Measurements from ENCODE around the gene BHLHA15.
"Not testable (repeated sequence)": the region's sequence is repeated elsewhere in the genome, so short reads cannot be mapped to it uniquely, and the experiment has no call there.

The BHLHA15 gene

GRCh38 chr7:98211676-98212531 lies 665 bp downstream of the BHLHA15 start:
- FAIRE-seq: no peak

- FAIRE-seq: no peak
Observed at GRCh38 chr7:98212532-98213041, 1.3 kb downstream of the BHLHA15 start.

DNA sequence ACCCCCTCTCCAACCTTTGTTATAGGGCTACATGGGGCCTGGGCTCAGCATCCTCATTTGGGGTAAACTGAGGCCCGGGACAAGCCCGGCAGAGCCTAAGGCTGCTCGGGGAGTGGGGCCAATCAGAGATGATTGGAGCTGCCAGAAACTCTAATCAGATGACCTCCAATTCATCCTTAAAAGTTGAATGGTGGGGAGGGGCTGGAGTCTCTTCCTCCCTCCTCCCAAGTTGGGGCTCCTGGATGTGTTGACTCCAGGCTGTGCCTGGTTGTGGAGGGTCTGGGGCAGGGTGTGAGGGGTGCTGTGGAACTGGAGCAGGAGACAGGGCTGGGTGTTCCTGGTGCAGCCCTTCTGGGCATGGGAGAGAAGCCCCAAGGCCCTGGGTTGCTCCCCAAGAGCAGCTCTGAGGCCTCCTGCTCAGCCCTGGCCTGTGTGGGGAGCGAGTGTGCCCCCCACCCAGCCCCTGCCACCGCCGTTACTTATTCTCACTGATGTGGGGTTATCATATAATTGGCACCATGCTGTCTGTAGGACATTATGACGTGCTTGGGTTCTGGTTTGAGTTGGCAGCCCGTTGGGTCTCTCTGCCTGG lies 2.2 kb downstream of the BHLHA15 start:
- FAIRE-seq: no peak

GRCh38 chr7:98213888-98214810 lies 2.9 kb downstream of the BHLHA15 start:
- FAIRE-seq: no peak

DNA sequence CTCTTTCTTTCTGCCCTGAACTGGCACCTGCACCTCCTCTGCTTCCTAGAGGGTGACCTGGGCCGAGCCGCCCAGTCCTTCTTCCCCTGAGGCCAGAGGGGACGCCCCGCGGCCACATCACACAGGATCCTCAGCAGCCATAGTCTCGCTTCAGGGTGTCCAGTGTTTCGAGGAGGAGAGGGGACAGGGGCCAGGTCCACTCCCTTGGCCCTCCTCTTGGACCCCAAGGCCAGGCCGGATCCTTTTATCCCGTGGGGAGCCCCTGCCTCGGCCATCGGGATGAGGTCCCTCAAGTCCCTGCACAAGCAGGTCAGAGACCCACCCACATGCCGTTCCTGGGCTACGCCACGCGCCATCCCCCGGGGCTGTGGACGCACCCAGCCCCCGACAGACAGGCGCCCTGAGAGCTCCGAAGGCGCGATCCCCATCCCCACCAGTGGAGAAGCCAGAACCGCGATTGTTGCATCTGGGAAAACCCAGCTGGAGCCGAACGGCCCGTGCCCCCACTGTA lies 3.6 kb downstream of the BHLHA15 start:
- FAIRE-seq: no peak

DNA sequence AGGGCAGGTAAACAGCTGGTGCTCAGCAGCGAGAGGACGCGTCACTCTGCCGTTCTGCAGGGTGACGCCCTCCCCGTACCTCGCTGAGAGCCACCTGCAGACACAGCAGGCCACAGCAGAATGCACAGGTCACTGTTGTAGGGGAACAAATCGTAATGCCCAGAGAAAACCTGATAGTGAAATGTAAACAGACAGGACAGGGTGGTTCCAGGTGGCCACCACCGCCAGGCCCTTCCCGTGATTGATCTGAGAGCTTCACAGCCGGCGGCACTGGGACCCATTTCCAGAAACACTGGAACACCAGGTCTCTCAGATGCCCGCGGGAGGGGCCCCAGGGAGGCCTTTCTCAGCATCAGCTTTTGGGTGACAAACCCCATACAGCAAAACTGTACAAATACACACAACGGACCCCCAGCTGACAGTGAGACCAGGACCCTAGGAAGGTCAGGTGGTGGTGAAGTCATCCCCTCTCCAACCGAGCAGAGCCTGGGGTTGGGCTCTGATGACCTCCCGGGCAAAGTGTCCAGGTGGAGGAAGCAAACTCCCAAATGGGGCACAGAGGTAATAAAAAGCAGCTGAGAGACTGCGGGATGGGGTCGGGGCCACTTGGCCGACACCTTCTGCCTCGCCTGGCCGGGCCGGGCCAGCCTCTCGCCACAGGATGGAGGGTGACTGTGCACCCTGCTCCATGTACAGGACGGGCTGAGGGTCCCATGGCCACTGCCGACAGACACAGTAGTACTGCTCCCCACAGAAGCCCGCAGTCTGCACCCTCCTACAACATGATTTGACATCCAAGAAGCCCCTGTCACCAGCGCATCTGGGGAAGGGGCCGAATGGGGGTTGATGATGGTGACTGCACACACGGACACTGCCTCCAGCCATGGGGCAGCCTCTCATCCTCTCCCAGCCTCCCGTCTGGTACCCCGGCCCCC lies 4.6 kb downstream of the BHLHA15 start:
- no peak for FAIRE-seq

GRCh38 chr7:98216941-98217622 lies 5.8 kb downstream of the BHLHA15 start:
- FAIRE-seq: no peak

DNA sequence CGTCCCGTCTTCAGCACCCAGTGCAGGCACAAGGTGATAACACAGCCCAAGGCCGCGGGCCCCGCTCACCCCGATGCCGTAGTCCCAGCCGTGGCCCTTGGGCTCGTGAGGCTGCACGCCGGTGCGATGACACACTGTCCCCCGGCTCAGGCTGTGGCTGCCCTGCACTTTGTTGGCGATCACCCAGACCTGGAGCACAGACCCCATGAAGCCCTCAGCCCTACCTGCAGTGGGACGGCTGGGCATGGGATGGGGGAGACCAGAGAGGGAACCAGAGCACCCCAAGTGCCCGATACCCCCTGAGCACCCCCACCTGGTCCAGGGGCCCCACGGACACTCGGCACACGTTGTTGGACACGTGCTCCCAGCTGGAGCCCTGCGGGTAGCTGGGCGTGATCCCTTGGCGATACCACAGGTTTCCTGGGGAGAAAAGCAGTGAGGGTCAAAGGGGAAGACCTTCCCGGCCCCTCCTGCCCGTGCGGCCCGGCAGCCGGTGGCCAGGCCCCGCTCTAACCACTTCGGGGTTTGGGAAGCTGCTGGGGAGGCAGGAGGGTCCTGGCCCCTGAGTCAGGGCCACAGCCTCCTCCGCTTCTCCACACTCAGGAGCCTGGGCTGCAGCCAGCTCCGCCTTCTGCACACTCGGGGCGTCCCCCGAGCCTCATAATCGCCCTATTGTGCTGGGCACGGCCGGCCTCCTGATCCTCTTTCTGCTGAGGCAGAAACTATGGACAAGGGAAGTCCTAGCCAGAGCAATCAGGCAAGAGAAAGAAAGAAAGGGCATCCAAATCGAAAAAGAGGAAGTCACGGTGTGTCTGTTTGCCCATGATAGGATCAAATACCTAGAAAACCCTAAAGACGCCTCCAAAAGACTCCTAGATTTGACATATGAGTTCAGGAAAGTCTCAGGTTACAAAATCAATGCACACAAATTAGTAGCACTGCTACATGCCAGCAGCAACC lies 6.7 kb downstream of the BHLHA15 start:
- no peak for FAIRE-seq

GRCh38 chr7:98219382-98219781 lies 8.1 kb downstream of the BHLHA15 start:
- not testable (repeated sequence) for FAIRE-seq

GRCh38 chr7:98221611-98222532 lies 10.6 kb downstream of the BHLHA15 start:
- FAIRE-seq: no peak

DNA sequence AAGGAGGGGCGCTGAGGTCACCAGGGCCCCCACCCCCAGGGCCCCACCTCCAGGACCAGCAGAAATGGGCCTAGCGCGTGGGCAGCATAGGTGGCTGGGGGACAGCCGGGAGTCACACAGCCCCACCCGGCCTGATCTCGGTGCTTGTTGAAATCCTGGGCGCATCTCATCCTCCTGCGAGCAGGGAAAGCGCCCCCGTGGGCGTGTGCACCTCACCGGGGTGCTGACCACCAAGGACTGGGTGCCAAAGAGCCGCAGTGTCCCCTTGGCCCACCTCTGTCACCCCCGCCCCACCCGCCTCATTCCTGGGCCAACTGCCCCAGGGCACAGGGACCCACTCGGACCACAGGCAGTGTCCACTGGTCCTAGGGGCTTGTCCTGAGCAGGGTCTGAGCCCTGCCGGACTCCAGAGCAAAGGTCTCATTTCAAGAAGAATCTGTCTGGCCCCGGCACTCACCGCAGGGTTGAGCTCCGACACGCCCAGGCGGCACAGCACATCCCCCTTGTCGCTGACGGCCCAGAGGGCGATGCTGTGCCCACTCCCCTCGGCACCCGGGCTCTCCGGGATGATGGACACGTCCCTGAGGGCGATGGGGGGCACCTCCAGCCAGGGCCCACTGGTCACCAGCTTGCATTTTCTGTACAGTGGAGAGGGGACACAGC lies 11.4 kb downstream of the BHLHA15 start:
- no peak for FAIRE-seq

DNA sequence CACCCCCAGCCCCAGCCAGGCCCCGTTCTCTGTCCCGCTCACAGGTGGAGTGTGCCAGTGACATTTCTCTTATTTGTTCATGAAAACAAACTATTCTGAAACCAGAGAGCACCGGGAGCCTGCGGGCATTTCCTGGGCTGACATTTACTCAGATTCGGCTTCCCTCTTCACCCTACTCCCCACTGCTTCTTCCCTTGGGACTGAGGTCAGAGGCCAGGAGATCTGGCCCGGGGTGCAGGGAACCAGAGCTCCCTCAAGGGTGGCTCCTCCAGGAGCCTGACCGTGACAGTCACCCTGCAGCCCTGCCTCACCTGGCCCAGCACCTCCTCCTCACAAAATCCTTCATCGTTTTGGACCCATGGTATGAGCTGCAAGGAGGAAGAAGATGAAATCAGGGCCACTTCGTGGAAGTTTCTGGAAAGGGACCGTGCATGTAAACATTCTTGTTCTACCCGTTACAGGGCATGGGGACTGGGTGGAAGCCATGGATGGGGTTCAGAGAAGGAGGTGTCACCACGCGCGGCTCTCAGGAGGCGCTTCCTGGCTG lies 12.2 kb downstream of the BHLHA15 start:
- FAIRE-seq: no peak

GRCh38 chr7:98223898-98224700 lies 12.9 kb downstream of the BHLHA15 start:
- no peak for FAIRE-seq

GRCh38 chr7:98224701-98225181 lies 13.5 kb downstream of the BHLHA15 start:
- FAIRE-seq: no peak

GRCh38 chr7:98225913-98226614 lies 14.8 kb downstream of the BHLHA15 start:
- no peak for FAIRE-seq

DNA sequence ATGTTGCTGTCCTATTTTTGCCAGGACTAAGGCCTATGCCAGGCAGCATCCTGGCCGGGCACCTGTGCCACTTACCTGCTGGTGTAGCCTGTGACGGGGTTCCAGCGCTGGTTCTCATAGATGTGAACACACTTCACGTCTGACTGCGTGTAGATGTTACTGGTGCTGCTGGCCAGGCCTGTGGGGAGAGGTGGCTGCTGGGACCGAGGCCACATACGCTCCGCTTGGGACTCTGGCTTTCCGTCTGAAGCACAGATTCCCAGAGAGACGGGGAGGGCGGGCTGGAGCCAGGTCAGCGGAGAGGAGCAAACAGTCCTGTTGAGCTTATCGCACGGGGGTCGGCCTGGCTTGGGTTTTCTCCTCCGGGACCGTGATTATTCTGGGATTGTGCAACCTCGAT lies 16.7 kb downstream of the BHLHA15 start:
- FAIRE-seq: no peak
